A549 (cell line): ENCODE data around the gene SSBP3. TPM values are rescaled to one million over a fixed set of nuclear protein-coding genes. Genes with fewer than 3 reads are reported as not detected.

Experiments used
- ATAC-seq, 2 experiments: fragments of 200-7000 bp in 1 of 2; fragments of >200 bp in 1 of 2; cut with Nextera tagmentation in 1 of 2; cut with Tn5 transposase in 1 of 2; 3 replicates each; pipeline versions ENCODE4 v1.8.0 to v1.9.1; 2018 to 2020; ENCODE audit warnings: mild to moderate bottlenecking in 1 of 2, moderate library complexity in 1 of 2
- CTCF ChIA-PET: fragments of 300-600 bp; sonication (Branson Sonifier 250); formaldehyde crosslinking; extraction: SDS; loops from one replicate; lab custom pipeline; 2021; ENCODE audit warnings: antibody characterized with exemption, inconsistent platforms; lab: Yijun Ruan, JAX
- POLR2A ChIA-PET: fragments of 350-600 bp; formaldehyde crosslinking; extraction: SDS; loops from one replicate; lab custom pipeline; 2021; ENCODE audit warnings: antibody characterized with exemption, inconsistent platforms; lab: Yijun Ruan, JAX
- DNase-seq, 2 experiments: peaks; one replicate each; pipeline versions ENCODE4 v3.0.0 to v3.0.0-alpha.2; 2011 to 2016; ENCODE audit warnings: low read depth in 1 of 2, low spot score in 1 of 2
- FAIRE-seq: peaks from 2 replicates; lab custom pipeline; 2011; peaks lifted over from hg19 to GRCh38; lab: Jason Lieb, UNC
- H3K27ac ChIP-seq, 2 experiments: fragments of >200 bp; sonication (Bioruptor Twin); formaldehyde crosslinking; 3 replicates each; pipeline ENCODE4 v1.5.1; 2016 to 2017
- H3K4me1 ChIP-seq: fragments of >200 bp; sonication (Bioruptor Twin); formaldehyde crosslinking; 3 replicates; pipeline ENCODE4 v1.6.1; 2016
- H3K4me2 ChIP-seq: fragments of >200 bp; sonication (Bioruptor Twin); formaldehyde crosslinking; 3 replicates; pipeline ENCODE4 v1.6.1; 2016
- H3K4me3 ChIP-seq: fragments of >200 bp; sonication (Bioruptor Twin); formaldehyde crosslinking; 3 replicates; pipeline ENCODE4 v1.5.1; 2016
- H3K9me3 ChIP-seq: fragments of >200 bp; sonication (Bioruptor Twin); formaldehyde crosslinking; 3 replicates; pipeline ENCODE4 v1.6.1; 2016
- BHLHE40 ChIP-seq: IDR thresholded peaks from 2 replicates; pipeline ENCODE4 v1.6.1; 2012; ENCODE audit warnings: low read depth, low read length, inconsistent platforms
- CBX2 ChIP-seq: fragments of 200-600 bp; sonication (generic); IDR thresholded peaks from 2 replicates; pipeline ENCODE4 v1.6.1; 2016; ENCODE audit warnings: low read depth, mild to moderate bottlenecking, borderline replicate concordance
- CBX8 ChIP-seq: fragments of 200-600 bp; sonication (generic); IDR thresholded peaks from 2 replicates; pipeline ENCODE4 v1.6.1; 2016
- CHD2 ChIP-seq: fragments of 150-350 bp; IDR thresholded peaks from 2 replicates; pipeline ENCODE4 v1.6.1; 2014; ENCODE audit warnings: low read length; ENCODE audit not compliant: partially characterized antibody
- CHD4 ChIP-seq: fragments of 200-600 bp; sonication (generic); IDR thresholded peaks from 2 replicates; pipeline ENCODE4 v1.6.1; 2016; ENCODE audit warnings: antibody characterized with exemption, mild to moderate bottlenecking, borderline replicate concordance
- EHMT2 ChIP-seq: fragments of 200-600 bp; sonication (generic); IDR thresholded peaks from 2 replicates; pipeline ENCODE4 v1.6.1; 2016; ENCODE audit warnings: antibody characterized with exemption, low read depth, mild to moderate bottlenecking, moderate library complexity
- EP300 ChIP-seq, 2 experiments: fragments of >200 bp; sonication (Bioruptor Twin); formaldehyde crosslinking; IDR thresholded peaks; 2 replicates in 1 of 2; 3 replicates in 1 of 2; pipeline ENCODE4 v1.6.1; 2016 to 2017
- FOXS1 ChIP-seq: fragments of 250-450 bp; sonication (Bioruptor Pico); IDR thresholded peaks from 2 replicates; pipeline ENCODE4 v1.5.0; 2020; ENCODE audit warnings: mild to moderate bottlenecking, moderate library complexity
- GATA3 ChIP-seq: IDR thresholded peaks from 2 replicates; pipeline ENCODE4 v1.6.1; 2012; ENCODE audit warnings: borderline replicate concordance
- HDAC2 ChIP-seq: fragments of 200-600 bp; sonication (generic); IDR thresholded peaks from 2 replicates; pipeline ENCODE4 v1.6.1; 2016
- HOXA7 ChIP-seq: fragments of 250-450 bp; sonication (Bioruptor Pico); IDR thresholded peaks from 2 replicates; pipeline ENCODE4 v1.5.0; 2020; ENCODE audit warnings: mild to moderate bottlenecking, moderate library complexity
- HOXB13 ChIP-seq: fragments of 250-450 bp; sonication (Bioruptor Pico); IDR thresholded peaks from 2 replicates; pipeline ENCODE4 v1.5.0; 2020; ENCODE audit warnings: low read depth, mild to moderate bottlenecking, moderate library complexity
- KDM1A ChIP-seq: fragments of 200-600 bp; sonication (generic); IDR thresholded peaks from 2 replicates; pipeline ENCODE4 v1.6.1; 2016; ENCODE audit warnings: low read depth, mild to moderate bottlenecking
- KDM5A ChIP-seq: fragments of 200-600 bp; sonication (generic); IDR thresholded peaks from 2 replicates; pipeline ENCODE4 v1.6.1; 2016; ENCODE audit warnings: antibody characterized with exemption, mild to moderate bottlenecking
- MYC ChIP-seq: IDR thresholded peaks from 2 replicates; pipeline ENCODE4 v1.6.1; 2012; ENCODE audit warnings: mild to moderate bottlenecking, inconsistent platforms, low read length, improper control_type of control experiment, borderline replicate concordance
- NFE2L2 ChIP-seq: fragments of 150-350 bp; conservative IDR thresholded peaks from 2 replicates; pipeline ENCODE4 v1.6.1; 2014; ENCODE audit warnings: low read length
- NPAS2 ChIP-seq: fragments of 250-450 bp; sonication (Bioruptor Pico); IDR thresholded peaks from 2 replicates; pipeline ENCODE4 v1.8.0; 2022; ENCODE audit warnings: mild to moderate bottlenecking, moderate library complexity, borderline replicate concordance
- POLR2AphosphoS2 ChIP-seq: conservative IDR thresholded peaks from 2 replicates; pipeline ENCODE4 v1.6.1; 2012; ENCODE audit warnings: low read length, improper control_type of control experiment, inconsistent platforms
- RCOR1 ChIP-seq: fragments of 150-350 bp; IDR thresholded peaks from 2 replicates; pipeline ENCODE4 v1.6.1; 2014; ENCODE audit warnings: antibody characterized with exemption, low read length, low read depth
- RFX5 ChIP-seq: fragments of 450-650 bp; IDR thresholded peaks from 2 replicates; pipeline ENCODE4 v1.7.1; 2014; ENCODE audit warnings: antibody characterized with exemption, mild to moderate bottlenecking, moderate library complexity
- SMC3 ChIP-seq: fragments of >200 bp; sonication (Bioruptor Twin); formaldehyde crosslinking; IDR thresholded peaks from 3 replicates; pipeline ENCODE4 v1.6.1; 2018; ENCODE audit warnings: inconsistent platforms
- SREBF2 ChIP-seq: fragments of 450-650 bp; IDR thresholded peaks from 2 replicates; pipeline ENCODE4 v1.6.1; 2014; ENCODE audit warnings: mild to moderate bottlenecking, moderate library complexity
- TP53 ChIP-seq: fragments of 250-450 bp; sonication (Bioruptor Pico); IDR thresholded peaks from 2 replicates; pipeline ENCODE4 v1.5.0; 2021; ENCODE audit warnings: mild to moderate bottlenecking, moderate library complexity
- ZFP36 ChIP-seq: fragments of 450-650 bp; IDR thresholded peaks from 2 replicates; pipeline ENCODE4 v1.6.1; 2014; ENCODE audit warnings: borderline replicate concordance; ENCODE audit not compliant: partially characterized antibody
- ZNF302 ChIP-seq: fragments of 250-450 bp; sonication (Bioruptor Pico); IDR thresholded peaks from 2 replicates; pipeline ENCODE4 v1.9.0; 2021; ENCODE audit warnings: inconsistent platforms, mild to moderate bottlenecking, moderate library complexity
- ZSCAN20 ChIP-seq: fragments of 250-450 bp; sonication (Bioruptor Pico); IDR thresholded peaks from 2 replicates; pipeline ENCODE4 v1.8.0; 2022; ENCODE audit warnings: mild to moderate bottlenecking, moderate library complexity
- WGBS: methylation state at CpG from one replicate; pipeline ENCODE4 v1.1.6; 2017; ENCODE audit errors: missing lambda C conversion rate; 5-methylcytosine and 5-hydroxymethylcytosine counted together
- polyA plus RNA-seq, 4 experiments: library from polyadenylated mRNA; depleted of rRNA in 3 of 4; stranded (reverse); fragments of >200 nt; fragmentation: RNase III in 1 of 4; extraction: RNeasy Plus Mini Kit Qiagen cat#74134 plus additional on column Dnase treatment in 1 of 4; gene quantifications; 2 replicates in 3 of 4; 3 replicates in 1 of 4; pipeline ENCODE4 v1.2.3, GENCODE V29; 2011 to 2017
- TF ChIP-seq, protein P1 (sequence below): fragments of 250-450 bp; sonication (Bioruptor Pico); IDR thresholded peaks from 2 replicates; pipeline ENCODE4 v1.5.0; 2021; ENCODE audit warnings: mild to moderate bottlenecking, moderate library complexity, borderline replicate concordance
- TF ChIP-seq, protein P2 (sequence below): fragments of 250-450 bp; sonication (Bioruptor Pico); IDR thresholded peaks from 2 replicates; pipeline ENCODE4 v1.5.0; 2020; ENCODE audit warnings: low read depth, mild to moderate bottlenecking, moderate library complexity
- TF ChIP-seq, protein P3 (sequence below): fragments of 200-600 bp; sonication (generic); IDR thresholded peaks from 2 replicates; pipeline ENCODE4 v1.6.1; 2016; ENCODE audit warnings: antibody characterized with exemption, mild to moderate bottlenecking, moderate library complexity
- TF ChIP-seq, protein P4 (sequence below): fragments of >200 bp; sonication (Bioruptor Twin); formaldehyde crosslinking; IDR thresholded peaks from 2 replicates; pipeline ENCODE4 v1.6.1; 2016

Gene SSBP3
- polyA plus RNA-seq, 2 of the 4 experiments (the other 2 are of a cell fraction), result 7.2 to 9.1 TPM

DNA sequence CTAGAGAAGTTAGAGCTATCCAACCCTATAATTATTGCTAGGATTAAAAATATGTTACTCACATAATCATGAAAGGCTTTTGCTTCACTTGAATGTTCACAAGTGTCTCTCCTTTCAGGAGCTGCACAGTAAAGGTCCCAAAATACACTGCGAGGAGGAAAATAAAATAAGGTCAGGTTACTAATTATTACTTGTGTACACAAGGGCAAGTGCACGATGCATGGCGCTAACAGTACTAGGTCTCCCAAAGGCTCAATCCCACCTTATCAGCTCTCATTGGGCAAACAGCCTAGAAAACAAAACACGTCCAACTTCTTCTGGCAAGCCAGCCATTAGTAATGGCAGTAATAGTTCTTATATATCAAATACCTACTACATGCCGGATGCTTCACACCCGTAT is 4.4 kb downstream of the SSBP3 start:
- H3K9me3 ChIP-seq, result no peaks in the 10 kb centered on the region
- 87% methylated on average over 6 of the region's 6 CpGs for WGBS
- DNase-seq, result no peak
- H3K4me3 ChIP-seq, result no peak overlapping the region
- CTCF ChIA-PET, result no interaction called here
- POLR2A ChIA-PET, result no interaction called here
- ATAC-seq, result no peak
- H3K27ac ChIP-seq, result no peak overlapping the region
- no peak for TF ChIP-seq HOXB13 (CRISPR knock-in tag)
- no peak for TF ChIP-seq CHD2
- no peak for TF ChIP-seq ZNF302 (CRISPR knock-in tag)
- TF ChIP-seq, protein P1, sequence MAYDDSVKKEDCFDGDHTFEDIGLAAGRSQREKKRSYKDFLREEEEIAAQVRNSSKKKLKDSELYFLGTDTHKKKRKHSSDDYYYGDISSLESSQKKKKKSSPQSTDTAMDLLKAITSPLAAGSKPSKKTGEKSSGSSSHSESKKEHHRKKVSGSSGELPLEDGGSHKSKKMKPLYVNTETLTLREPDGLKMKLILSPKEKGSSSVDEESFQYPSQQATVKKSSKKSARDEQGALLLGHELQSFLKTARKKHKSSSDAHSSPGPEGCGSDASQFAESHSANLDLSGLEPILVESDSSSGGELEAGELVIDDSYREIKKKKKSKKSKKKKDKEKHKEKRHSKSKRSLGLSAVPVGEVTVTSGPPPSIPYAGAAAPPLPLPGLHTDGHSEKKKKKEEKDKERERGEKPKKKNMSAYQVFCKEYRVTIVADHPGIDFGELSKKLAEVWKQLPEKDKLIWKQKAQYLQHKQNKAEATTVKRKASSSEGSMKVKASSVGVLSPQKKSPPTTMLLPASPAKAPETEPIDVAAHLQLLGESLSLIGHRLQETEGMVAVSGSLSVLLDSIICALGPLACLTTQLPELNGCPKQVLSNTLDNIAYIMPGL (CRISPR knock-in tag), result no peak
- TF ChIP-seq KDM5A, result no peak
- no peak for TF ChIP-seq SREBF2
- TF ChIP-seq CBX8, result no peak
- TF ChIP-seq KDM1A, result no peak
- TF ChIP-seq ZSCAN20, result no peak
- TF ChIP-seq, protein P2, sequence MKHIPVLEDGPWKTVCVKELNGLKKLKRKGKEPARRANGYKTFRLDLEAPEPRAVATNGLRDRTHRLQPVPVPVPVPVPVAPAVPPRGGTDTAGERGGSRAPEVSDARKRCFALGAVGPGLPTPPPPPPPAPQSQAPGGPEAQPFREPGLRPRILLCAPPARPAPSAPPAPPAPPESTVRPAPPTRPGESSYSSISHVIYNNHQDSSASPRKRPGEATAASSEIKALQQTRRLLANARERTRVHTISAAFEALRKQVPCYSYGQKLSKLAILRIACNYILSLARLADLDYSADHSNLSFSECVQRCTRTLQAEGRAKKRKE (CRISPR knock-in tag), result no peak
- TF ChIP-seq BHLHE40, result no peak
- no peak for TF ChIP-seq MYC
- TF ChIP-seq NFE2L2, result no peak
- no peak for TF ChIP-seq EP300 (IDR thresholded peaks at IDR 0.05)
- FAIRE-seq, result no peak
- H3K4me2 ChIP-seq, result no peak overlapping the region
- H3K4me1 ChIP-seq, result no peaks in the 10 kb centered on the region

DNA sequence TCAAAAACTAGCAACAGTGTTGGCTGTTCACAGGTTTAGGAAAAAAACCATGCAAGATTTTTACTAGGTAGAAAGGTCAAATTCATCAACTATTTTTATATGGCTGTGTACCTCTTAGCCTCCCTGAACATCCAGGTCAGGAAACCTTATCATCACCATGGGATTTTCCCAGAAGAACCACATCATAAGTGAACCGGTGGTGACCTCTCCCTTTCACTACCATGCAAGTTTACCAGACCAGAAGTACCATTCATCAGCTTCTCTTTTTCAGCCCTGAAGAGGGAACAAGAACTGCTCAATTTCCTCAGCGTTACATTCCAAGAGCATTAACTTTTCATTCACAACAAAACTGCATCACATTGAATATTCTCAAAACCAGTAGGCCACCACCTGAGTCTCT is 5.9 kb downstream of the SSBP3 start:
- DNase-seq, result no peak
- H3K4me2 ChIP-seq, result no peak overlapping the region
- H3K9me3 ChIP-seq, result no peaks in the 10 kb centered on the region
- no peaks in the 10 kb centered on the region for H3K4me1 ChIP-seq
- no peak overlapping the region for H3K4me3 ChIP-seq
- no peak for FAIRE-seq
- no peak for ATAC-seq
- CTCF ChIA-PET, result no interaction called here
- H3K27ac ChIP-seq, result no peak overlapping the region
- no peak for TF ChIP-seq CHD4
- TF ChIP-seq ZNF302 (CRISPR knock-in tag), result no peak
- TF ChIP-seq ZSCAN20, result no peak
- no peak for TF ChIP-seq NPAS2 (CRISPR knock-in tag)
- TF ChIP-seq HOXA7 (CRISPR knock-in tag), result no peak
- no peak for TF ChIP-seq SMC3
- no peak for TF ChIP-seq HOXB13 (CRISPR knock-in tag)
- TF ChIP-seq RFX5, result no peak
- TF ChIP-seq FOXS1, result no peak
- TF ChIP-seq, all 56 proteins: peak for 0
- WGBS, result 98% methylated on average over 2 of the region's 2 CpGs
- POLR2A ChIA-PET, result no interaction called here

DNA sequence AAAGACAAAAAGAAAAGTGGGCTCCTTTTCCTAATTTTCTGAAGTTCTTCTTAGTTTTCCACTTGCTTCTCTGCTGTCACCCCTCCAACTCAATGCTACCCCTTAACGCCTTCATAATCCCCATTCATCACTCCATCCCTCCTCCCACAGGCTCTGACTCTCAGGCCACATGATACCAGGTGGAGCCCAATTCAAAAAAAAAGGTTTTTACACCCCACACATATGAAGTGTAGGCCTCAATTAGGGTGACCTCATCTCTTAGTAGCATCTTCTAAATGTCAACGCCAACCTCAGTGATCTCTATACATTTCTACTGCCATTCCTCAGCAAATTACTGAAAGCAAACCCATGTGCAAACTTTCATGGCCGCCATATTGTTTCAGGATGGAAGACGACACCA is 6.4 kb downstream of the SSBP3 start:
- Histone ChIP-seq H3K4me3 (no peak overlapping the region), H3K27ac (no peak overlapping the region), H3K4me1 (no peaks in the 10 kb centered on the region), H3K9me3 (no peaks in the 10 kb centered on the region), H3K4me2 (no peak overlapping the region)
- no peak for FAIRE-seq
- ChIA-PET POLR2A (no interaction called here), CTCF (interaction anchor here (0.9 kb wide), 1 partner anchor 90 kb away, joined by 3 read pairs; no protein-coding TSS in a partner anchor)
- ATAC-seq, result no peak
- 76% methylated on average over 4 of the region's 4 CpGs for WGBS
- no peak for DNase-seq
- TF ChIP-seq RCOR1, result no peak
- no peak for TF ChIP-seq NFE2L2
- no peak for TF ChIP-seq CHD4
- no peak for TF ChIP-seq KDM1A
- TF ChIP-seq GATA3, result no peak
- TF ChIP-seq EHMT2, result no peak
- TF ChIP-seq, protein P3, sequence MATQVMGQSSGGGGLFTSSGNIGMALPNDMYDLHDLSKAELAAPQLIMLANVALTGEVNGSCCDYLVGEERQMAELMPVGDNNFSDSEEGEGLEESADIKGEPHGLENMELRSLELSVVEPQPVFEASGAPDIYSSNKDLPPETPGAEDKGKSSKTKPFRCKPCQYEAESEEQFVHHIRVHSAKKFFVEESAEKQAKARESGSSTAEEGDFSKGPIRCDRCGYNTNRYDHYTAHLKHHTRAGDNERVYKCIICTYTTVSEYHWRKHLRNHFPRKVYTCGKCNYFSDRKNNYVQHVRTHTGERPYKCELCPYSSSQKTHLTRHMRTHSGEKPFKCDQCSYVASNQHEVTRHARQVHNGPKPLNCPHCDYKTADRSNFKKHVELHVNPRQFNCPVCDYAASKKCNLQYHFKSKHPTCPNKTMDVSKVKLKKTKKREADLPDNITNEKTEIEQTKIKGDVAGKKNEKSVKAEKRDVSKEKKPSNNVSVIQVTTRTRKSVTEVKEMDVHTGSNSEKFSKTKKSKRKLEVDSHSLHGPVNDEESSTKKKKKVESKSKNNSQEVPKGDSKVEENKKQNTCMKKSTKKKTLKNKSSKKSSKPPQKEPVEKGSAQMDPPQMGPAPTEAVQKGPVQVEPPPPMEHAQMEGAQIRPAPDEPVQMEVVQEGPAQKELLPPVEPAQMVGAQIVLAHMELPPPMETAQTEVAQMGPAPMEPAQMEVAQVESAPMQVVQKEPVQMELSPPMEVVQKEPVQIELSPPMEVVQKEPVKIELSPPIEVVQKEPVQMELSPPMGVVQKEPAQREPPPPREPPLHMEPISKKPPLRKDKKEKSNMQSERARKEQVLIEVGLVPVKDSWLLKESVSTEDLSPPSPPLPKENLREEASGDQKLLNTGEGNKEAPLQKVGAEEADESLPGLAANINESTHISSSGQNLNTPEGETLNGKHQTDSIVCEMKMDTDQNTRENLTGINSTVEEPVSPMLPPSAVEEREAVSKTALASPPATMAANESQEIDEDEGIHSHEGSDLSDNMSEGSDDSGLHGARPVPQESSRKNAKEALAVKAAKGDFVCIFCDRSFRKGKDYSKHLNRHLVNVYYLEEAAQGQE, result no peak
- no peak for TF ChIP-seq ZFP36
- TF ChIP-seq, protein P4, sequence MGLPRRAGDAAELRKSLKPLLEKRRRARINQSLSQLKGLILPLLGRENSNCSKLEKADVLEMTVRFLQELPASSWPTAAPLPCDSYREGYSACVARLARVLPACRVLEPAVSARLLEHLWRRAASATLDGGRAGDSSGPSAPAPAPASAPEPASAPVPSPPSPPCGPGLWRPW, result no peak
- TF ChIP-seq CBX2, result no peak
- TF ChIP-seq POLR2AphosphoS2, result no peak
- TF ChIP-seq HDAC2, result no peak
- no peak for TF ChIP-seq ZSCAN20
- TF ChIP-seq TP53 (CRISPR knock-in tag), result no peak
